D721Med (cell line): ENCODE measurements around the gene DTNB.

Experiments used
- DNase-seq: peaks from one replicate; pipeline ENCODE4 v3.0.0; 2011; ENCODE audit warnings: low spot score; ENCODE audit not compliant: insufficient read length
- FAIRE-seq: peaks from 2 replicates; lab custom pipeline; 2011; peaks lifted over from hg19 to GRCh38; lab: Jason Lieb, UNC
- CTCF ChIP-seq: IDR thresholded peaks from 2 replicates; pipeline ENCODE4 v1.5.1; 2012; ENCODE audit warnings: mild to moderate bottlenecking, control low read depth; ENCODE audit not compliant: insufficient read depth; ENCODE audit errors: missing control alignments

The DTNB gene

GRCh38 chr2:25421820-25422411 is 251.5 kb downstream of the DTNB start:
- no peak for FAIRE-seq
- no peak for DNase-seq
- TF ChIP-seq CTCF = no peak

GRCh38 chr2:25421289-25421688 is 252.1 kb downstream of the DTNB start:
- DNase-seq = no peak
- no peak for TF ChIP-seq CTCF
- FAIRE-seq = no peak

- FAIRE-seq (no peak), DNase-seq (no peak)
- no peak for TF ChIP-seq CTCF
These were observed 252.5 kb downstream of the DTNB start for GRCh38 chr2:25420820-25421237.

GRCh38 chr2:25419678-25420242 is 253.6 kb downstream of the DTNB start:
- FAIRE-seq (no peak), DNase-seq (no peak)
- no peak for TF ChIP-seq CTCF

- no peak for TF ChIP-seq CTCF
- no peak for DNase-seq
- FAIRE-seq = no peak
These were observed 254.3 kb downstream of the DTNB start for GRCh38 chr2:25418944-25419677.

- TF ChIP-seq CTCF = no peak
- DNase-seq (no peak), FAIRE-seq (no peak)
These were observed 255.5 kb downstream of the DTNB start for GRCh38 chr2:25417715-25418369.
